Fibroblast of skin of abdomen (primary cell): Measurements from ENCODE around the gene WFDC13. TPM values are rescaled to one million over a fixed set of nuclear protein-coding genes. Genes with fewer than 3 reads are reported as not detected.
"Not testable (repeated sequence)": the region's sequence is repeated elsewhere in the genome, so short reads cannot be mapped to it uniquely, and the experiment has no call there.

Experiments
- DNase-seq: peaks from one replicate; pipeline ENCODE4 v3.0.0-alpha.2; 2013
- polyA plus RNA-seq, 2 experiments: library from polyadenylated mRNA; unstranded; fragments of 120-200 nt; gene quantifications; one replicate each; pipeline ENCODE4 v1.2.1, GENCODE V29; 2013; ENCODE audit not compliant: insufficient read length in 2 of 2

WFDC13 gene
- not detected for polyA plus RNA-seq (2013, experiment 1 of 2; ENCODE audit: insufficient read length)
- polyA plus RNA-seq (2013, experiment 2 of 2; ENCODE audit: insufficient read length): not detected

GRCh38 chr20:45701873-45702272, at the start of gene WFDC13:
Gene WFDC13, plus strand, starts transcription at chr20:45702038. Its CDS starts 86 bp downstream, at chr20:45702124.
- no peak for DNase-seq

- not testable (repeated sequence) for DNase-seq
These were observed 44.8 kb upstream of the WFDC13 start for GRCh38 chr20:45657038-45657437.

GRCh38 chr20:45670139-45670538, 31.7 kb upstream of the WFDC13 start, which contains the start of gene WFDC11:
Gene WFDC11, minus strand, starts transcription at chr20:45670239. Its CDS starts 19,639 bp downstream, at chr20:45650600.
- DNase-seq: no peak

GRCh38 chr20:45672765-45673164, 29.1 kb upstream of the WFDC13 start:
- no peak for DNase-seq

GRCh38 chr20:45679650-45680049, 22.2 kb upstream of the WFDC13 start:
- DNase-seq: no peak

GRCh38 chr20:45685896-45686295, 15.9 kb upstream of the WFDC13 start:
- no peak for DNase-seq

GRCh38 chr20:45693346-45693745, 8.5 kb upstream of the WFDC13 start:
- DNase-seq: not testable (repeated sequence)

GRCh38 chr20:45695496-45695895, 6.3 kb upstream of the WFDC13 start:
- DNase-seq: no peak

GRCh38 chr20:45701104-45701503, 734 bp upstream of the WFDC13 start:
- DNase-seq: no peak

- DNase-seq: no peak
These were observed 3.3 kb downstream of the WFDC13 start, which contains the start of gene WFDC10B for GRCh38 chr20:45704969-45705637. Gene WFDC10B, minus strand, starts transcription at chr20:45705019. Its CDS starts 19,027 bp downstream, at chr20:45685992.

- DNase-seq: not testable (repeated sequence)
These were observed 14.4 kb downstream of the WFDC13 start for GRCh38 chr20:45716141-45716688.

- no peak for DNase-seq
These were observed 20.2 kb downstream of the WFDC13 start, which contains the start of gene SPINT4 for GRCh38 chr20:45722047-45722446. Gene SPINT4, plus strand, starts transcription at chr20:45722347. Its CDS starts 21 bp downstream, at chr20:45722368.

- no peak for DNase-seq
These were observed 23.3 kb downstream of the WFDC13 start for GRCh38 chr20:45725134-45725533.

- DNase-seq: no peak
These were observed 25.2 kb downstream of the WFDC13 start for GRCh38 chr20:45727044-45727443.

- no peak for DNase-seq
These were observed 30.4 kb downstream of the WFDC13 start for GRCh38 chr20:45732199-45732598.

- DNase-seq: no peak
These were observed 33.7 kb downstream of the WFDC13 start for GRCh38 chr20:45735552-45735951.

GRCh38 chr20:45735988-45736387, 34.1 kb downstream of the WFDC13 start:
- DNase-seq: no peak

GRCh38 chr20:45742596-45742995, 40.8 kb downstream of the WFDC13 start:
- no peak for DNase-seq

- DNase-seq: no peak
These were observed 43.2 kb downstream of the WFDC13 start for GRCh38 chr20:45745015-45745414.

GRCh38 chr20:45751721-45752120, 49.9 kb downstream of the WFDC13 start:
- DNase-seq: no peak

GRCh38 chr20:45752746-45753145, 50.9 kb downstream of the WFDC13 start:
- no peak for DNase-seq

- DNase-seq: no peak
These were observed 56.3 kb downstream of the WFDC13 start for GRCh38 chr20:45758096-45758495.
